Stimulated activated CD8-positive, alpha-beta memory T cell treated with anti-CD3 and anti-CD28 coated beads, Interleukin-2, amount 100 ng/mL, for 1 hour (primary cell): ENCODE data around the gene UPK3A.
"Not testable (repeated sequence)": the region's sequence is repeated elsewhere in the genome, so short reads cannot be mapped to it uniquely, and the experiment has no call there.

Source experiments
- DNase-seq, 2 donors: peaks; one replicate each; pipeline ENCODE4 v3.0.0-alpha.2; 2020; ENCODE audit warnings: low read depth in 2 of 2

The UPK3A gene

GRCh38 chr22:45257941-45258340, 26.8 kb upstream of the UPK3A start:
- not testable (repeated sequence) for DNase-seq

GRCh38 chr22:45259754-45260394, 24.9 kb upstream of the UPK3A start:
- no peak for DNase-seq

DNA sequence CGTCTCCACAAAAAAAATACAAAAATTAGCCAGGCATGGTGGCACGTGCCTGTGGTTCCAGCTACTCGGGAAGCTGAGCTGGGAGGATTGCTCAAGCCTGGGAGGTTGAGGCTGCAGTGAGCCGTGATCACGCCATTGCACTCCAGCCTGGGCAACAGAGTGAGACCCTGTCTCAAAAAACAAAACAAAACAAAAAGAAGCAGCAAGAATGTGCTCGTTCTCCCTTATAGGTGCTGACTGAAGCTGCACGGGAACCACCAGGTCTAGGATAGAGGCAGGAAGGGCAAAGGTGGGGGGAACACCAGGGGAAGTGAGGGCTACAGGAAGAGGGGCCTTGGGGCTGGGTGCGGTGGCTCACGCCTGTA, 24.4 kb upstream of the UPK3A start:
- not testable (repeated sequence) for DNase-seq

- DNase-seq, result no peak
Measured at GRCh38 chr22:45261407-45262088, 23.2 kb upstream of the UPK3A start.

GRCh38 chr22:45262195-45262930, 22.4 kb upstream of the UPK3A start:
- no peak for DNase-seq

GRCh38 chr22:45262931-45263462, 21.8 kb upstream of the UPK3A start:
- DNase-seq, result no peak

GRCh38 chr22:45263463-45264269, 21.1 kb upstream of the UPK3A start:
- no peak for DNase-seq

DNA sequence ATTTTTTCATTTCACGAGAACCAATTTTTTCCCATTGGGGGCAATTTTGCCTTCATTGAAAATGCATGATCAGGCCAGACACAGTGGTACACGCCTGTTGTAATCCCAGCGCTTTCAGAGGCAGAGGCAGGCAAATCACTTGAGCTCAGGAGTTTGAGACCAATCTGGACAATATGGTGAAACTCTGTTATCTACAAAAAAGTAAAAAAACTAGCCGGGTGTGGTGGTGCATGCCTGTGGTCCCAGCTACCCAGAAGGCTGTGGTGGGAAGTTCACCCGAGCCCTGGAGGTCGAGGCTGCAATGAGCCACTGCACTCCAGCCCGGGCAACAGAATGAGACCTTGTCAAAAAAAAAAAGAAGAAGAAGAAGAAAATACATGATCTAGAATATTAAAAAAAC, 19.2 kb upstream of the UPK3A start:
- no peak for DNase-seq

DNA sequence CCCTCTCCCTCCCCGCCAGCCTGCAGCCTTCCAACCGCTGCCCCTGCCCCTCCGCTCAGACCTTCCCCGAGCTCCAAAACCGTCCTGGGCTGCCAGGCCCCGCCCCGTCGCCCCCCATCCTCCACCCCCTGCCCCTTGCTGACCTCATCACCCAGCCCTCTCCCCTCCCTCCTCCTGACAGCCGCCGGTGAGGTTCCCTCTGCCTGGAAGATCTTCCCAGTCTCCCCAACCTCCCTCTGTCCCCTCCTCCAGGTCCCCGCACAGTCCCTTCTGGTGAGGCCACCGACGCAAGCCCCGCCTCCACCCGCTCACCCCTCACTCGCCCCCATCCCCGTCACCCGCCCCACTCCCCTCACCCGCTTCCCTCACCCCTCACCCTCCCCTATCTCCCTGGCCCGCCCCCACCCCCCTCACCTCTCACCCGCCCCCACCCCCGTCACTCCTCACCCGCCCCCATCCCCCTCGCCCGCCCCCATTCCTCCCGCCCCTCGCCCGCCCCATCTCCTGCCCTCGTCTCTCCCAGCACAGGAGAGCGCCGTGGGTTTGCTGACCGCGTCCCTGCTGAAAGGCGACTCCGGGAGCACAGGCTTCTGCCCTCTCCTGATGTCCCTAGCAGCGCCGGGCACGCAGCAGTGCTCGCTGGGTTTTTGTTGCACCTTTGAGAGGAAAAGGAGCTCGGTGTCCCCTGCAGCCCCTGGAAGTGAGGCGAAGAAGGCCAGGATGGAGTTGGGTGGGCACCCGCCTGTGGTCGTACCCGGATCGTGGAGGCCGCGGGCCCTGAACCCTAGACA, 16.4 kb upstream of the UPK3A start:
- DNase-seq, result no peak

GRCh38 chr22:45268958-45269844, 15.5 kb upstream of the UPK3A start:
- DNase-seq, result peak; percentile 82 to 86

DNA sequence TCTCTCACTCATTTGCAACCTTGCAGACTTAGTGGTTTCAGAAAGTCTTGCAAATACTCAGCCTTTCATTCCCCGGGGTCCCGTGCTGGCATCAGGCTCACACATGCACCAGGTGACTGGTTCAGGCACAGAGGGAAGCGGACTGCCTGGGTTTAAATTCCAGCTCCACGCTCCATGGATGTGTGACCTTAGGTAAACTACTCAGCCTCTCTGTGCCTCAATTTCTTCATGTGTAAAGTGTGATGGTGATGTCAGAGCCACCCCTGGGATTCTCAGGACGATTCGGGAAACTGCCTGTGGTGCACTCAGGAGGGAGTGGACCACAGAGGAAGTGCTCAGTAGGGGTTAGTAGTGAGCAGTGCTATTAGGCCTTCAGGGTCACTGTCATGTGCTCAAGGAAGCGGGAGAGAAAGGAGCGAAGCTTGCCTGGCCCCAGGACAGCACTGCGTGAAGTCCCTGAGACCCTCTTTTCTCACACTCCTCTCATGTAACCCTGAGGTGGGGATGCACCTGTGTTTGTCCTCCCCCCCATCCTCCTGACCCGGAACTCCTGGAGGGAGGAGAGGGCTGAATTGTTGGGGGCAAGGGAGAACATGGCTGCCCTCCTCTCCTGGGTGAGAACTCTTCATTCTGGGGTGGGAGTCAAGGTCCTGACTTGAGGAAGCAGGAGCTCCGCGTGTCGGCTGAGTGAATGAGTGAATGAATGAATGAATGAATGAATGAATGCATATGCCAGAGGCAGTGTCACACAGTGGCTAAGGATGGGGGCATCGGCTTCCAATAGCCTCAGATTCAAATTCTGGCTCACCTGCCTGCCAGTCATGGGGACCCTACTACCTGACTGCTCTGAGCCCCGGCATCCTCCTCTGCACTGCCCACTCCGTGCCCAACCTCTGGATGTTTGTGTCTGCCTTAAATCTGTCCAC, 14.4 kb upstream of the UPK3A start:
- DNase-seq, result no peak

DNA sequence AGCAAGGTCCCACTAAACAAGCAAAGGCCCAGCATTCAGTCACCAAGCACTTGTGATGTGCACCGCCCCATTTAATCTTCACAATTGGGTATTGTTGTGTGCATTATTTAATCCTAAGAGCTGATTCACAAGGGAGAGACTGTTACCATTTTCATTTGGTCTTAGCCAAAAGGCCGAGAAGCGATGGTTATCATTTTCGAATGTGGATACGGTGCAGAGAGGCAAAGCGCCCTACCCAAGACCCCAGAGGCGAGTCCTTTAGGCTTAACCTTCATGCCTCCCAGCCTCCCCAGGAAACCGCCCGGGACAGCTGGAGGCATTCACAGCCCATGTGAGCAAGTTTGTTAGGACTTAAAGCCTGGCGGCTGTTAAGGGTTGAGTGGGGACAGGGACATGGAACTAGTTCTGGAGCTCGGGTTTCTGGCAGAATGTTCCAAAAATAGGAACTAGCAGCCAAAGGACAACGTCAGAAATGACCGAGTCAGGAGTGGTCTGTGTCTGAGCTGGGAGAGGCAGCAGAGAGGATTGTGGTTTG, 13.0 kb upstream of the UPK3A start:
- DNase-seq, result no peak

DNA sequence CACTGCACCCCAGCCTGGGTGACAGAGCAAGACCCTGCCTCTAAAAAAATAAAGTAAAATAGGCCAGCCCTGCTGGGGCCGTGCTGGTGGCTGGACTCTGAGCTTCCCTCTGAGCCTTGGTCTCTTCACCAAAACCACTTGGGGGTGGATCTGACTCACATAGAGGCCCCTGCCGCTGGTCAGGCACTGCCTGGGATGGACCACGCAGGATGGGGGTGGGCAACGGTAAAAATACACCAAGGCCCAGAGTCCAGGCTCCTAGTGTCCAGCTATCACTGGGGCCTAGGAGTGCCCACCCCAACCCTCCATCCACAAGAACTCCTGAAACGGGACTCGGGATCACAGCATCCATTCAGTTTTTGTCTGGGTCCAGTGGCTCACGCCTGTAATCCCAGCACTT, 12.3 kb upstream of the UPK3A start:
- DNase-seq, result no peak

DNA sequence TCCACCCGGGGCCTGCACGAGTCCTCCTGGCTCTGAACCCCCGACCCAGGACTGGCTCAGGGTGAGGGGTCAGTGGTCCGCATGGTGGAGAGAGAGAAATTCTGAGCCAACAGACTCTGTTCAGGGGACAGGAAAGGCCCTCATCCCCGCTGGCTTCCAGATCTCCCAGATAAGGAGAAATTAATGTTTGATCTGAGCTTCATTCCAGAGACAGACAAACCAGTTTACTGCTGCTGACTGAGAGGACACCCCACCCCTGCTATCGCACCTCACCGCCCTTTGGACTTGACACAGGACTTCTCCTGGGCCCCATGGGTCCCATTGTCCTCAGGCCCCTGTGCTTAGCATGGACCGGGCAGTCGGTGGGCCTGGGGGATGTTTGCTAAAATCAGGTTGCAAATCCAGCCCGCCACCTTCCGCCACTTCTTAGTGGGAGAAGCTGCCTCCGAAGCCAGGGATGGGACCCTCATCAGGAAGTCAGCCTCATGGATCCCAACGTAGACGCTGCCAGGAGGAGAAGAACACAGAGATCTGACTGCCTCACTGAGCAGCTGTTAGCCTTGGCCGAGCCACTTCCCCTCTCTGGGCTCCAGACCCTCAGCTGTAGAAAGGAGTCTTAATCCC, 11.2 kb upstream of the UPK3A start:
- DNase-seq, result no peak

GRCh38 chr22:45276507-45277105, 8.1 kb upstream of the UPK3A start:
- DNase-seq, result no peak

DNA sequence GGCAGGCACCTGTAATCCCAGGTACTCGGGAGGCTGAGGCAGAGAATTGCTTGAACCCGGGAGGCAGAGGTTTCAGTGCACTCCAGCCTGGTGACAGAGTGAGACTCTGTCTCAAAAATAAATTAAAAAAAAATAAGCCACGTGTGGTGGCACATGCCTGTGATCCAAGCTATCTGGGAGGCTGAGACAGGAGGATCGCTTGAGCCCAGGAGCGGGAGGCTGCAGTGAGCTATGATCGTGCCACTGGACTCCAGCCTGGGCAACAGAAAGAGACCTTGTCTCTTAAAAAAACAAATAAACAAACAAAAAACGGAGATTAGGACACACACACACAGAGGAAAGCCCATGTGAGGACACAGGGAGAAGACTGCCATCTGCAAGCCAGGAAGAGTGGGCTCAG, 7.0 kb upstream of the UPK3A start:
- DNase-seq, result not testable (repeated sequence)

DNA sequence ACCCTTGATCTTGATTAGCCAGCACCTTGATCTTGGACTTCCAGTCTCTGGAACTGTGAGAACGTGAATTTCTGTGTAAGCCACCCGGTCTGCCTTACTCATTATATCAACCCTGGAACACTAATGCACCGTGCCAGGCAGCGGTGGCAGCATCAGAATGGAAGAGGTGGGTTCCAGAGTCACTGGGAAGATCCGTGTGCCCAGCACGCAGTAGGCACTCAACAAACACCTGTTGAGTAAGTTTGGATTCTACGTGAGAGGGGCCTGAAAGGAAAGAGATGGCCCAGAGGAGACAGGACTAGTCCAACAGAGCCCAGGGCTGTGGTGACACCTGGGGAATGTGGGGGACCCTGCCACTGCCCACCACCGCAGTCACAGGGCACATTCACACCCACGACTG, 6.6 kb upstream of the UPK3A start:
- DNase-seq, result no peak

- DNase-seq, result no peak
Measured at GRCh38 chr22:45280587-45280980, 4.2 kb upstream of the UPK3A start.
